Ovary (tissue), 3 donors: ENCODE data around the gene CCDC149.

Experiments used
- CTCF ChIP-seq, 3 donors: fragments of 450-650 bp in 2 of 3; fragments of 200-600 bp in 1 of 3; IDR thresholded peaks; one replicate each; pipeline versions ENCODE4 v1.5.1 to v1.8.0; 2016 to 2022; ENCODE audit warnings: antibody characterized with exemption in 3 of 3, mild to moderate bottlenecking in 1 of 3
- POLR2A ChIP-seq: fragments of 450-650 bp; IDR thresholded peaks from one replicate; pipeline ENCODE4 v1.6.1; 2017; ENCODE audit warnings: antibody characterized with exemption, mild to moderate bottlenecking, moderate library complexity
- donor health status: DM: no; HTN: no; CAD: no.

- TF ChIP-seq CTCF (IDR thresholded peaks at IDR 0.05) = no peak
- TF ChIP-seq POLR2A = no peak
Measured at GRCh38 chr4:24952667-24953066, 39.8 kb upstream of the CCDC149 start.
